ENCODE data around the gene TMIE.

Gene TMIE

GRCh38 chr3:46669191-46669999, 31.8 kb upstream of the TMIE start:
- no peak for TF ChIP-seq CTCF (IDR thresholded peaks at IDR 0.05; ENCODE audit: insufficient read depth, low read depth, low read length, missing control alignments)
- no peak for DNase-seq (ENCODE audit: low read depth)
- H3K4me3 ChIP-seq (ENCODE audit: low read depth, low read length): no peak overlapping the region

- no peak for TF ChIP-seq CTCF (IDR thresholded peaks at IDR 0.05; ENCODE audit: insufficient read depth, low read depth, low read length, missing control alignments)
- no peak for DNase-seq (ENCODE audit: low read depth)
- H3K4me3 ChIP-seq (ENCODE audit: low read depth, low read length): no peak overlapping the region
Observed at GRCh38 chr3:46670000-46670890, 30.9 kb upstream of the TMIE start.

- no peak overlapping the region for H3K4me3 ChIP-seq (ENCODE audit: low read depth, low read length)
- DNase-seq (ENCODE audit: low read depth): no peak
- no peak for TF ChIP-seq CTCF (IDR thresholded peaks at IDR 0.05; ENCODE audit: insufficient read depth, low read depth, low read length, missing control alignments)
Observed at GRCh38 chr3:46670891-46671427, 30.2 kb upstream of the TMIE start.

- no peak for DNase-seq (ENCODE audit: low read depth)
- no peak for TF ChIP-seq CTCF (IDR thresholded peaks at IDR 0.05; ENCODE audit: insufficient read depth, low read depth, low read length, missing control alignments)
- no peak overlapping the region for H3K4me3 ChIP-seq (ENCODE audit: low read depth, low read length)
Observed at GRCh38 chr3:46671541-46672348, 29.4 kb upstream of the TMIE start.

GRCh38 chr3:46672349-46672695, 28.9 kb upstream of the TMIE start:
- no peak overlapping the region for H3K4me3 ChIP-seq (ENCODE audit: low read depth, low read length)
- no peak for TF ChIP-seq CTCF (IDR thresholded peaks at IDR 0.05; ENCODE audit: insufficient read depth, low read depth, low read length, missing control alignments)
- DNase-seq (ENCODE audit: low read depth): no peak
